ENCODE measurements around the gene MTM1. TPM values are rescaled to one million over a fixed set of nuclear protein-coding genes. Genes with fewer than 3 reads are reported as not detected.

MTM1 gene
- total RNA-seq, 3 donors from 2014 or later, result 42.2 to 77.3 (median 56.9) TPM

- DNase-seq (peak; percentile 66 to 91 (median 81)), ATAC-seq (peak; percentile 82)
- H3K4me1 ChIP-seq (ENCODE audit: low read depth), result no peaks in the 10 kb centered on the region
- H3K9me3 ChIP-seq, result no peaks in the 10 kb centered on the region
- TF ChIP-seq CTCF (IDR thresholded peaks at IDR 0.05), result no peak
- peak overlapping the region; percentile 36 for H3K4me3 ChIP-seq
- no peaks in the 10 kb centered on the region for H3K36me3 ChIP-seq (ENCODE audit: low read depth)
- intact Hi-C loops (cut with DNase I, micrococcal nuclease), result no loop called here
Observed at GRCh38 chrX:150693725-150694574, 125.5 kb downstream of the MTM1 start.

- Histone ChIP-seq H3K36me3 (ENCODE audit: low read depth) (no peaks in the 10 kb centered on the region), H3K4me3 (no peak overlapping the region), H3K9me3 (no peaks in the 10 kb centered on the region), H3K4me1 (ENCODE audit: low read depth) (no peaks in the 10 kb centered on the region)
- intact Hi-C loops (cut with DNase I, micrococcal nuclease), result no loop called here
- DNase-seq (no peak), ATAC-seq (no peak)
- no peak for TF ChIP-seq CTCF (IDR thresholded peaks at IDR 0.05)
Observed at GRCh38 chrX:150694738-150695410, 126.5 kb downstream of the MTM1 start.

GRCh38 chrX:150696331-150696730 is 127.9 kb downstream of the MTM1 start:
- H3K9me3 ChIP-seq, result no peaks in the 10 kb centered on the region
- H3K4me3 ChIP-seq, result no peak overlapping the region
- intact Hi-C loops (cut with DNase I, micrococcal nuclease), result no loop called here
- ATAC-seq, result no peak
- H3K4me1 ChIP-seq (ENCODE audit: low read depth), result no peaks in the 10 kb centered on the region
- H3K36me3 ChIP-seq (ENCODE audit: low read depth), result no peaks in the 10 kb centered on the region
- no peak for TF ChIP-seq CTCF (IDR thresholded peaks at IDR 0.05)
- DNase-seq, result no peak

GRCh38 chrX:150696866-150697265 is 128.4 kb downstream of the MTM1 start:
- DNase-seq (no peak), ATAC-seq (no peak)
- Histone ChIP-seq H3K4me1 (ENCODE audit: low read depth) (no peaks in the 10 kb centered on the region), H3K4me3 (no peak overlapping the region), H3K9me3 (no peaks in the 10 kb centered on the region), H3K36me3 (ENCODE audit: low read depth) (no peaks in the 10 kb centered on the region)
- intact Hi-C loops (cut with DNase I, micrococcal nuclease), result no loop called here
- TF ChIP-seq CTCF (IDR thresholded peaks at IDR 0.05), result no peak

GRCh38 chrX:150697641-150698040 is 129.2 kb downstream of the MTM1 start:
- Histone ChIP-seq H3K9me3 (no peaks in the 10 kb centered on the region), H3K4me3 (no peak overlapping the region), H3K4me1 (ENCODE audit: low read depth) (no peaks in the 10 kb centered on the region), H3K36me3 (ENCODE audit: low read depth) (no peaks in the 10 kb centered on the region)
- intact Hi-C loops (cut with DNase I, micrococcal nuclease), result no loop called here
- no peak for DNase-seq
- ATAC-seq, result no peak
- TF ChIP-seq CTCF (IDR thresholded peaks at IDR 0.05), result no peak

Measured in mucosa of descending colon (tissue), 3 donors.